Neural progenitor cell (in vitro differentiated cells): ENCODE results near the gene ANO3. TPM values are rescaled to one million over a fixed set of nuclear protein-coding genes. Genes with fewer than 3 reads are reported as not detected.

Experiments
- DNase-seq: peaks from one replicate; pipeline ENCODE4 v3.0.0-alpha.2; 2016; ENCODE audit warnings: low spot score
- H2AFZ ChIP-seq: fragments of 200-600 bp; sonication (generic); replicated peaks from 2 replicates; pipeline ENCODE4 v1.6.1; 2016; ENCODE audit warnings: antibody characterized with exemption
- H3F3A ChIP-seq: fragments of 200-600 bp; sonication (generic); 2 replicates; pipeline ENCODE4 v1.6.1; 2016; ENCODE audit warnings: antibody characterized with exemption, low read depth
- H3K27ac ChIP-seq: fragments of 200-600 bp; sonication (generic); 2 replicates; pipeline ENCODE4 v1.5.1; 2016; ENCODE audit warnings: mild to moderate bottlenecking
- H3K27me3 ChIP-seq: fragments of 200-600 bp; sonication (generic); 2 replicates; pipeline ENCODE4 v1.6.1; 2016; ENCODE audit warnings: mild to moderate bottlenecking, moderate library complexity
- H3K36me3 ChIP-seq: fragments of 200-600 bp; sonication (generic); 2 replicates; pipeline ENCODE4 v1.5.1; 2016
- H3K4me1 ChIP-seq: fragments of 200-600 bp; sonication (generic); 2 replicates; pipeline ENCODE4 v1.6.1; 2016; ENCODE audit warnings: mixed run types
- H3K4me2 ChIP-seq: fragments of 200-600 bp; sonication (generic); 2 replicates; pipeline ENCODE4 v1.6.1; 2016
- H3K4me3 ChIP-seq: fragments of 200-600 bp; sonication (generic); 2 replicates; pipeline ENCODE4 v1.5.1; 2016
- H3K79me2 ChIP-seq: fragments of 200-600 bp; sonication (generic); 2 replicates; pipeline ENCODE4 v1.6.1; 2016; ENCODE audit warnings: low read depth
- H3K9ac ChIP-seq: fragments of 200-600 bp; sonication (generic); 2 replicates; pipeline ENCODE4 v1.6.1; 2016
- H3K9me3 ChIP-seq: fragments of 200-600 bp; sonication (generic); 2 replicates; pipeline ENCODE4 v1.5.1; 2016; ENCODE audit warnings: low read depth
- H4K20me1 ChIP-seq: fragments of 200-600 bp; sonication (generic); 2 replicates; pipeline ENCODE4 v1.6.1; 2016; ENCODE audit warnings: low read depth
- H3K27ac Mint-ChIP-seq: 3 replicates; pipeline ENCODE4 v1.8.0; 2021; ENCODE audit warnings: mixed read lengths
- H3K27me3 Mint-ChIP-seq: 2 replicates; pipeline ENCODE4 v1.8.0; 2022; ENCODE audit warnings: low read depth, mild to moderate bottlenecking, inconsistent platforms, moderate library complexity, mixed read lengths; ENCODE audit not compliant: insufficient read depth
- H3K36me3 Mint-ChIP-seq: 3 replicates; pipeline ENCODE4 v1.8.0; 2021; ENCODE audit warnings: mixed read lengths
- H3K4me1 Mint-ChIP-seq: 3 replicates; pipeline ENCODE4 v1.8.0; 2021; ENCODE audit warnings: mixed read lengths
- H3K4me3 Mint-ChIP-seq: 3 replicates; pipeline ENCODE4 v1.8.0; 2021; ENCODE audit warnings: mild to moderate bottlenecking, moderate library complexity, mixed read lengths
- H3K9me3 Mint-ChIP-seq: 3 replicates; pipeline ENCODE4 v1.8.0; 2020; ENCODE audit warnings: mixed read lengths
- EZH2 ChIP-seq: fragments of 200-600 bp; sonication (generic); IDR thresholded peaks from 2 replicates; pipeline ENCODE4 v1.6.1; 2017; ENCODE audit warnings: antibody characterized with exemption, mild to moderate bottlenecking, moderate library complexity
- EZH2phosphoT487 ChIP-seq: fragments of 200-600 bp; sonication (generic); IDR thresholded peaks from 2 replicates; pipeline ENCODE4 v1.6.1; 2017; ENCODE audit warnings: antibody characterized with exemption
- total RNA-seq: library from RNA; depleted of rRNA; stranded (reverse); fragments of >200 nt; gene quantifications from 2 replicates; pipeline ENCODE4 v1.2.3, GENCODE V29; 2015; ENCODE audit warnings: low replicate concordance
- TF ChIP-seq, protein P1 (sequence below): fragments of 200-600 bp; sonication (generic); IDR thresholded peaks from 2 replicates; pipeline ENCODE4 v1.5.1; 2017; ENCODE audit warnings: antibody characterized with exemption, mild to moderate bottlenecking

ANO3 gene
- total RNA-seq, 1 donor from 2014 or later = 2.5 TPM

DNA sequence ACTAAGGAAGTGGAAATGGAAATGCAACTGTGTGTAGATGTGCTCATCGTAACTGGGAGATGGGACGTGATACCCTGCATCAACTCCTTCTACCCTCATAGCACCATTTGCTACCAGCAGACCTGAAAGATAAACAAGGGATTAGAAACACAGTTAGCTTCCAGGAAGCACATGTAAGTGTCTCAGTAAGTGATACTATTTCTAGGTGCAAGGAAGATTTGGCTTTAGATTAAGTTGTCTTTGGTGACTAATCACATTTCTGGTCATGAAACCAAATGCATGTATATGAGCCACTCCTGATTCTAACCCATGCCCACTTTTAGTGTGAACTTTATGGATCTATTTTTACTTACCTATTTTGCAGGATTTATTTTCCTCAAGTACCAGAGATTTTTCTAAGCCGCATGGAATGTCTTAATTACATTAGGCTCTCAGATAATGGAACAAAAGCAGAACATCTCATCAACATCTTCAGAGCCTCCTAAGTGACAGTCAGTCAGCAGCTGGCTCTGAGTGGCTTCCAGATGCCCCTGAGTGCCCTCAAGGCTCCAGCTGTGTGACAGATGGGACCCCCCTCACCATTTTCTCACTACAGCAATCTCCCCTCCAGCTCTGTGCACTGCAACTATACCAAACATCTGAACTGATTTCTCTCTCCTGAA, 368.8 kb downstream of the ANO3 start:
- H3K27me3 ChIP-seq = no peaks in the 10 kb centered on the region
- H3K9me3 ChIP-seq = no peaks in the 10 kb centered on the region
- DNase-seq = peak; percentile 13
- H3K36me3 ChIP-seq = no peaks in the 10 kb centered on the region
- Mint-ChIP-seq H3K27ac (no peak overlapping the region), H3K9me3 (no peaks in the 10 kb centered on the region), H3K4me3 (no peak overlapping the region), H3K4me1 (peaks cover 9% of the 10 kb centered on the region), H3K36me3 (no peaks in the 10 kb centered on the region), H3K27me3 (peaks cover 2% of the 10 kb centered on the region)
- H3K4me1 ChIP-seq = peaks cover 17% of the 10 kb centered on the region
- H3F3A ChIP-seq = no peaks in the 10 kb centered on the region
- no peak overlapping the region for H2AFZ ChIP-seq
- no peak overlapping the region for H3K9ac ChIP-seq
- H4K20me1 ChIP-seq = no peaks in the 10 kb centered on the region
- no peaks in the 10 kb centered on the region for H3K79me2 ChIP-seq
- peak overlapping the region; percentile 39 for H3K4me2 ChIP-seq
- H3K4me3 ChIP-seq = no peak overlapping the region
- TF ChIP-seq EZH2phosphoT487 (no peak), EZH2 (no peak)
- TF ChIP-seq, protein P1, sequence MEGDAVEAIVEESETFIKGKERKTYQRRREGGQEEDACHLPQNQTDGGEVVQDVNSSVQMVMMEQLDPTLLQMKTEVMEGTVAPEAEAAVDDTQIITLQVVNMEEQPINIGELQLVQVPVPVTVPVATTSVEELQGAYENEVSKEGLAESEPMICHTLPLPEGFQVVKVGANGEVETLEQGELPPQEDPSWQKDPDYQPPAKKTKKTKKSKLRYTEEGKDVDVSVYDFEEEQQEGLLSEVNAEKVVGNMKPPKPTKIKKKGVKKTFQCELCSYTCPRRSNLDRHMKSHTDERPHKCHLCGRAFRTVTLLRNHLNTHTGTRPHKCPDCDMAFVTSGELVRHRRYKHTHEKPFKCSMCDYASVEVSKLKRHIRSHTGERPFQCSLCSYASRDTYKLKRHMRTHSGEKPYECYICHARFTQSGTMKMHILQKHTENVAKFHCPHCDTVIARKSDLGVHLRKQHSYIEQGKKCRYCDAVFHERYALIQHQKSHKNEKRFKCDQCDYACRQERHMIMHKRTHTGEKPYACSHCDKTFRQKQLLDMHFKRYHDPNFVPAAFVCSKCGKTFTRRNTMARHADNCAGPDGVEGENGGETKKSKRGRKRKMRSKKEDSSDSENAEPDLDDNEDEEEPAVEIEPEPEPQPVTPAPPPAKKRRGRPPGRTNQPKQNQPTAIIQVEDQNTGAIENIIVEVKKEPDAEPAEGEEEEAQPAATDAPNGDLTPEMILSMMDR = no peak
- H3K27ac ChIP-seq = no peak overlapping the region

DNA sequence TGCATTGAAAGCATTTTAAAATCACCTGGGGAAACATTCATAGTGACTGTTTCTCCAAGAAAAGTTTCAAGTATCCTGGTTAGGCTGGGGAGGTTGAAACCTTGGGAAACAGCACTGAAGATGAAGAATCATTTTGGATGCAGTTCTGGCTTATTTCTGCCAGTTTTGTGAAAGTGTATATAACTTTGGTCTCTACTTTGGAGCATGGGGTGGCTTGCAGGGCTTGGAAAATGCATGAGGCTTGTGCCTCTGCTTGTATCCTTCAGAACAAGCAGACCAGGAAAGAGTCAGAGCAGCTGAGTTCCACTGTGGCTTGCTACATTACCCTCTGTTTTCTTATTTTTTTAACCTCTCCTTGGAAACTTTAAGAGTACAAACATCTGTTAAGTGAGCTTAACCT, 370.5 kb downstream of the ANO3 start:
- peaks cover 9% of the 10 kb centered on the region for H3K4me1 Mint-ChIP-seq
- no peak overlapping the region for H2AFZ ChIP-seq
- no peaks in the 10 kb centered on the region for H3K36me3 ChIP-seq
- H3F3A ChIP-seq = no peaks in the 10 kb centered on the region
- no peak for DNase-seq
- no peak overlapping the region for H3K9ac ChIP-seq
- H3K4me3 ChIP-seq = no peak overlapping the region
- no peak overlapping the region for H3K4me2 ChIP-seq
- no peaks in the 10 kb centered on the region for H4K20me1 ChIP-seq
- no peaks in the 10 kb centered on the region for H3K79me2 ChIP-seq
- no peak overlapping the region for H3K4me3 Mint-ChIP-seq
- H3K9me3 Mint-ChIP-seq = no peaks in the 10 kb centered on the region
- no peak overlapping the region for H3K27ac ChIP-seq
- H3K27me3 Mint-ChIP-seq = peaks cover 2% of the 10 kb centered on the region
- no peaks in the 10 kb centered on the region for H3K36me3 Mint-ChIP-seq
- no peaks in the 10 kb centered on the region for H3K9me3 ChIP-seq
- H3K27ac Mint-ChIP-seq = no peak overlapping the region
- H3K27me3 ChIP-seq = no peaks in the 10 kb centered on the region
- TF ChIP-seq EZH2phosphoT487 (no peak), EZH2 (no peak)
- TF ChIP-seq, protein P1 = no peak
- peaks cover 17% of the 10 kb centered on the region for H3K4me1 ChIP-seq

DNA sequence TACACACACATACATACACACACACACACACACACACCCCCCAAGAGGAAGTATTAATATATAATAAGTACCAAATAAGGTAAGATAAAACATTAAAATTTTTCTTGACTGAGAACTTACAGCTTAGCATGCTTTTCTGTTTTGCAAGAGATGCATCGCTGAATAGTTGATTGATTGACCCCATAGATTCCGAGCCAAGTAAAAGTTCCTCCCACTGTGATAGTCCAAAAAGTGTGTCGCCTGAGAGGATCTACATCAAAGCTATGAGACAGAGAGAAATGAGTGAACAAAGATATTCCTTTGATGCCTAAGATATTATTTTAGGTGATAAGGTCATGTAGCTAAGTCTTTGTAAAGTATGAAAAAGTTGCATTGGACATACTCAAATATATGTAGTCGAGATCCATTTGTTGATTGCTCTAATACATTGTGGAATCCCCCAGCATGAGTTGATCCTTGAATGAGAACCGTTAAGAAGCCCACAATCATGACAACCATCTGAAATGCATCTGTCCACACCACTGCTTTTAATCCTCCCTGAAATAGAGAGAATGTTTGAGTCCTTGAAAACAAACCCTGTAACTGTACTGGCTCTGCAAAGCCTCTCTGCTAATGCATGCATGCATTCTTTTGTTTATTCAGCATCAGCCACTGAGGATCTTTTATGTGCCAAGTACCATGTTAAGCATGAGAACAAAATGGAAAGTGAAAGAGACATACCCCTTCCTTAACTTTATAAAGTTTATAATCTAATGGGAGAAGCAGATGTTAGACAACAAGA, 371.7 kb downstream of the ANO3 start:
- peaks cover 2% of the 10 kb centered on the region for H3K27me3 Mint-ChIP-seq
- Histone ChIP-seq H2AFZ (no peak overlapping the region), H4K20me1 (no peaks in the 10 kb centered on the region), H3K9me3 (no peaks in the 10 kb centered on the region), H3K9ac (no peak overlapping the region), H3K4me1 (peaks cover 17% of the 10 kb centered on the region), H3K27me3 (no peaks in the 10 kb centered on the region), H3K4me3 (no peak overlapping the region), H3K27ac (no peak overlapping the region), H3K4me2 (no peak overlapping the region), H3F3A (no peaks in the 10 kb centered on the region), H3K79me2 (no peaks in the 10 kb centered on the region), H3K36me3 (no peaks in the 10 kb centered on the region)
- no peak for TF ChIP-seq EZH2
- TF ChIP-seq, protein P1 = no peak
- no peak for TF ChIP-seq EZH2phosphoT487
- no peaks in the 10 kb centered on the region for H3K9me3 Mint-ChIP-seq
- H3K4me1 Mint-ChIP-seq = peaks cover 9% of the 10 kb centered on the region
- no peak overlapping the region for H3K4me3 Mint-ChIP-seq
- no peak overlapping the region for H3K27ac Mint-ChIP-seq
- DNase-seq = peak; percentile 25
- H3K36me3 Mint-ChIP-seq = no peaks in the 10 kb centered on the region
